H54 (cell line): Measurements from ENCODE around the gene RIOK3.
"Not testable (repeated sequence)": the region's sequence is repeated elsewhere in the genome, so short reads cannot be mapped to it uniquely, and the experiment has no call there.

Experiments used
- DNase-seq: peaks from one replicate; pipeline ENCODE4 v3.0.0; 2011; ENCODE audit warnings: low spot score, mixed read lengths; ENCODE audit not compliant: insufficient read length
- FAIRE-seq: peaks from 3 replicates; lab custom pipeline; 2011; peaks lifted over from hg19 to GRCh38; lab: Jason Lieb, UNC
- POLR2A ChIP-seq: IDR thresholded peaks from 2 replicates; pipeline ENCODE4 v1.6.1; 2011; ENCODE audit warnings: low read depth, mild to moderate bottlenecking, low read length

The RIOK3 gene, protein sequence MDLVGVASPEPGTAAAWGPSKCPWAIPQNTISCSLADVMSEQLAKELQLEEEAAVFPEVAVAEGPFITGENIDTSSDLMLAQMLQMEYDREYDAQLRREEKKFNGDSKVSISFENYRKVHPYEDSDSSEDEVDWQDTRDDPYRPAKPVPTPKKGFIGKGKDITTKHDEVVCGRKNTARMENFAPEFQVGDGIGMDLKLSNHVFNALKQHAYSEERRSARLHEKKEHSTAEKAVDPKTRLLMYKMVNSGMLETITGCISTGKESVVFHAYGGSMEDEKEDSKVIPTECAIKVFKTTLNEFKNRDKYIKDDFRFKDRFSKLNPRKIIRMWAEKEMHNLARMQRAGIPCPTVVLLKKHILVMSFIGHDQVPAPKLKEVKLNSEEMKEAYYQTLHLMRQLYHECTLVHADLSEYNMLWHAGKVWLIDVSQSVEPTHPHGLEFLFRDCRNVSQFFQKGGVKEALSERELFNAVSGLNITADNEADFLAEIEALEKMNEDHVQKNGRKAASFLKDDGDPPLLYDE

DNA sequence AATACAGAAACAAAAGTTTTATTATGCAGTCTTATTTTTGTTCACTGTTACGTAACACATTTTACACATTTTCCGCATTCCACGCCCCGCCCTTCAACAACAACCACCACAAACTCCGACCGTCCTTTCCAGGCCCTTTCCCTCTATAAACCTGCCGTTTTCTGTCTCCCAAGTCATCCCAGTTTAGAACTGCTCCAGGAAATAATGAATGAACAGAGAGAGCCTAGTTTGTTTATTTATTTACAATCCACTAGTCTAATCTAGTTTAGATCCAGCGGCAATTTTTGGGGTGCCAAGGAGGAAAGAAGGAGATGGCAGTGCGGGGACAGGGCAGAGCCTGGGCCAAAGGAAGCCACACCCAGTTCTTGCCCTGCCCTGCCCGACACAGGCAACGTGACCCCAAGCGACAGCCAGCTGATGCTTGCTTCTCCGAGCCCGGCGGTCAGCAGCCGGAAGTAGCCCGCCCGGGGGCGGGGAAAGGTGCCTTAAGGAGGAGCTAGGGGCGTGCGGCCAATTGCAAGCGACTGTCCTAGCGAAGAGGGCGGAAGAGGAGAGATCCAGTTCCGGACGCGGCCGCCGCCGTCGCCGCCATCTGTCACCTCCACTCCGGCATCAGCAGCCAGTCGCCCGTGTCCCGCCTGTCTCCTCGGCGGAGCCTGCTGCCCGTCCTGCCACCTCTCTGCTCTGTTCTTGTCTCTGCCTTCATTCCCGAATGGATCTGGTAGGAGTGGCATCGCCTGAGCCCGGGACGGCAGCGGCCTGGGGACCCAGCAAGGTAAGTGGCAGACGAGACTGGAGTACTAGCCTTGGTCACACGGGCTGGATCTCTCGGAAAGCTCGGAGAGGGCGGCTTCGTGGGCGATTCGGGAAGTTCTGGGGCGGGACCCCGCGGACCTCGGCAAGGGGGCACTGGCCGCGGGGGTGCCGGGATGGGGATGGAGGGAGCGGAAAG, at the start of gene RIOK3:
RIOK3 (plus strand) TSS at position 560 of the 952 bp plus-strand sequence; CDS start at position 713, 153 bp downstream.
- DNase-seq (peak; percentile 72), FAIRE-seq (peak; percentile 84)
- peak; percentile 80 for TF ChIP-seq POLR2A

DNA sequence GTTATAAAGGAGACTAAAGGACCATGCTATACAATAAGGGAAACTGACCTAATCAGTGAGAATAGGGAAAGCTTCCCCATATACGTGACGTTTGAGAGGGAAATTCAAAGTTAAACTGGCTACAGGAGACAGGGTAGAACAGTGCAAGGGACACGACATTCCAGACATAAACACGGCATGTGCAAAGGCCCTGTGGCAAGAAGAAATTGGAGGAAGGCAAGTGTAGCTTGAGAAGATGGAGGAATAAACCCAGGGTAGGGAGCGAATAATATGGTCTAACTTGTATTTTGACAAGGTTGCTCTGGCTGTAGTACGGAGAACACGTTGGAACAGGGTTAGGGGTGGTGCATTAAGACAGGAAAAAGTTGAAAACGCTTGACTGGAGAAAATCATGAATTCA, 49.8 kb upstream of the RIOK3 start:
- FAIRE-seq (no peak), DNase-seq (no peak)
- TF ChIP-seq POLR2A, result no peak

DNA sequence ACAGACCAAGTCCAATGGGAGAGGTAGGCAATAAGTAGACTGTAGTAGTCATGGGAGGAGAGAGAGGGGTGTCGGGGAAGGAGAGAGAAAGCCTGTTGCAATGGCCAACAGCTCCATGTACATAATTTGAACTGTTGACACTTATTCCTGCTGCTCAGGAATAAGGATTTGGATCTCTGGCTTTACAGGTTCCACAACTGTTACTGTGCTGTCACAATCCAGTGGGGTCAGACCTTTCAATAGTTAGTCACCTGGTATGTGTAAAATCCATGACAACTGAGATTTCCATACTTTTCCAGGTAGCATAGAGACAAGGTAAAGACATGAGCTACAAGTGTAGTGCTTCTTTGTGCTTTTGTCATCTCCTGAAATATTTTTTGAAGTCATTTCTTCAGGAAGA, 47.5 kb upstream of the RIOK3 start:
- no peak for TF ChIP-seq POLR2A
- FAIRE-seq (no peak), DNase-seq (no peak)

DNA sequence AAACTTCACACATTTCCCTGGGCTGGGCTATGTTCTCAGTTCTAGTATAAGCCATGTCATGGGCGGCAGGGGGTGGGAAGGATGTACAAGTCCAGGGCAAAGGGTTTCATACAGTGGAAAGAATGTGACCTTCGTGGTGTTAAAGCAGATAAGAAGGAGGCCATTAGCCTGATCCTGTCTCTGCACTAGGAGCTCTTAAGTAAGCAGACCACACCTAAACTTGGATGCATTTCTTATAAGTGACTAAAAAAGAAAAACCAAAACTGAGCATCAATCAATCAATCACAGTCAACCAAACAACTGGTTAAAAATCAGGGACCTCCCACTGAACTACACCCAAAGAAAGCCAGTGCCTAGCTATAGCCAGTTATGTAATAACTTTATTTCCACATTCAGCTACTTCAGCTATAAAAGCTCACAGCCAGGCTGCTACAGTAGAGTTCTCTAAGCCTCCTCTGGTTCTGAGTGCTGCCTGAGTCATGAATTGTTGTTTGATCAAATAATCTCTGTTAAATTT, 46.8 kb upstream of the RIOK3 start:
- FAIRE-seq, result no peak

DNA sequence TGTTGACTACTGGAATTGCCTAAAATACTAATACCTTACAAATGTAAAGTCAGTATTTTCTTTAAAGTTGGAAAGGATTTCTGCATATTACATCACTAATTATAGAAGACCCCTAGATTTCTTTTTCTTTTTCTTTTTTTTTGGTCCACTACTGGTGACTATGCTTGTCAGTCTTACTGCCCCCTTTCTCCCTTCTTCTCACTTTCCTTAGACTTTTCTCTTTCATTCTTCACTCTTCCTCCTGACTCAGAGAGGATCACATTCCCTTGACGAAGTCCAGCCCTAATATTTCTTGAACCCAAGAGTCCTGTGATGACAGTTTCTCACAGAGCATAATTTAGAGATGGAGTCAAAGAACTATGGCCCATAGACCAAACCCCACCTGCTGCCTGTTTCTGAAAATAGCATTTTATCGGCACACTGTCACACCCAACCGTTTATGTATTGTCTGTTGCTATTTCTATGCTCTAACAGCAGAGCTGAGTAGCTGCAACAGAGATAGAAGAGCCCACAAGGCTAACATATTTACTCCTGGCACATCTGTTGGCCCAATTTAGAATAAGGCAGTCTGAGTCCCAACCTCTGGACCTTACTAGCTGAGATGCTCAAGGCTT, 40.6 kb upstream of the RIOK3 start:
- FAIRE-seq, result no peak
- no peak for TF ChIP-seq POLR2A
- no peak for DNase-seq

More for the DNA sequence above, 46.8 kb upstream of the RIOK3 start:
- TF ChIP-seq POLR2A, result no peak
- DNase-seq, result no peak

DNA sequence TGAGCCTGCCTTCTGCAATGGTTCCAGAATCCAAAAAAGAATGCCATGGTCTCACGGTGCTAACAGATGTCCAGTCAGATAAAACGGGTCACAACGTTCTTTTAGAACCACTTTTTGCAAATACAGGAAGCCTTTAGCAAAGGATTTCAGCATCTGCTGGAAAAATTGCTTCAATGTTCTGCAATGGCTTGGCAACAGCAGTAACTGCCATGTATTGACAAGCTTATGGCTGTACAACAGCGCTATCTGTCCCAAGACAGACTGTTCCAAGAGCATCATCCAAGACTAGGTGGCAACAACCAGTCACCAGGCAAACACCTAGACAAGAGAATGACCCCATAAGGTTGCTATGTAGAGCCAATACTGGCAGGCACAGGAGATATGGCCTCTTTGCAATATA, 37.6 kb upstream of the RIOK3 start:
- DNase-seq (no peak), FAIRE-seq (no peak)
- no peak for TF ChIP-seq POLR2A

DNA sequence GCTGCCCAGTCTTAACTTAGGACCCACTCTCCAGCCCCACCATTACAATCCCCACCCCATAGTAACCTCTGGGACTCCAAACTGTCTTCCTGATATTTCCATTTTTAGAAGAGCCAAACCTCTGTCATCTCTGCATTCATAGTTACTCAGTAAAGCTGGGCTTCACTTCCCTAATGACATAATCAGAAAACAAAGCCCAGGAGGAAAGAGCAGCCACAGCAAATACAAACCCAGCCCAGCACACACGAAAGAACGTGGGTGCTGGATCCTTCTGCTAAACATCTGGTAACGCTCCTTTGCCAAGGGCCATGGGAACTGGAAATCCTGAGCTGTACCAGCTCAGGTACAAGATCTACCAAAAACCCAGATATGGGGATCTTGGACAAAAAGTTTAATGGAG, 36.8 kb upstream of the RIOK3 start:
- FAIRE-seq (no peak), DNase-seq (no peak)
- TF ChIP-seq POLR2A, result no peak

DNA sequence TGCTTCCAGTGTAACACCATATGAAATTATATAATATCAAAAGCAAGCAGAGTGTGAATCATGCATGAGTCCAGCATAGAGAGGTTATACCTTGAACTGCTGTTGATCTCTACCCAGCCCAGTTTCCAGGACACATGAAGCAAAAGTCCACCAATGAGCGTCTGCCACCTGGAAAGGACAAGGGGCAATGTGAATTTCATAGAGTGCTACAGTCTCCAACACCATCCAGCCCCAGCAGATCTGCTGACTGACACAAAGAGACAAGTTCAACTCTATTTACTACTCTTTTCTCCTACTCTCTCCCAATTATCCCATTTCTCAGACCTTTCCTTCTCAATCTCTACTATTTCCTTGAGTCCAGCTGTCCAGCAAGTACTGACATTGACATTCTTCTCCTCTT, 31.8 kb upstream of the RIOK3 start:
- no peak for FAIRE-seq
- no peak for DNase-seq
- TF ChIP-seq POLR2A, result no peak

DNA sequence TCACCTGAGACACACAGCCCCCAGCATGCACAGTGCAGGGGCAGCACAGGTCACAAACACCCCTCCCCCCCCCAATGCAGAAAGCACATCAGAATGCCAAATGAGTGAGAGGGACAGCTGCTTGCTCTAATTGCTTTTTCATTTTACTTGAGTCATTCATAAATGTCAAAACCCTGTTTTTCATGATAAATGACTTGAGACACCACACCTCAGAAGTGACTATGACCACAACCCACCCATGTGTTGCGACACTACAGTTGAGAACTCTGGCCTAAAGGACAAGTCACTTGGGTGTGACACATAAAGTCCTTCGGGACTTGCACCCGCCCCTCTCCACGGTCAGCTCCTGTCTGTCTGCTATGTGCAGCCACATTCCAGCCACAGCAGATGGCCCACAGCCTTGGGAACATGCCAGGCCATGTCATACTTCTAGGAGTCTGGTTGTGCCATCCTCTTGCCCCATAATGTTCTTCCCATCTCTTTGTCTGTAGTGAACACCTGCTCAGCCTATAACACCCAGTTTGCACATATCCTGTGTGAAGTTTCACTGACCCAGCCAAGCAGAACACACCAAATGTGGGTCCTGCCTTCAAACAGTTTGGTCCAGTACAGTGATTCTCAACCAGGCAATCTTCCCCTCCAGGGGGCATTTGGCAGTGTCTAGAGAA, 30.2 kb upstream of the RIOK3 start:
- FAIRE-seq (no peak), DNase-seq (peak; percentile 33)
- no peak for TF ChIP-seq POLR2A

DNA sequence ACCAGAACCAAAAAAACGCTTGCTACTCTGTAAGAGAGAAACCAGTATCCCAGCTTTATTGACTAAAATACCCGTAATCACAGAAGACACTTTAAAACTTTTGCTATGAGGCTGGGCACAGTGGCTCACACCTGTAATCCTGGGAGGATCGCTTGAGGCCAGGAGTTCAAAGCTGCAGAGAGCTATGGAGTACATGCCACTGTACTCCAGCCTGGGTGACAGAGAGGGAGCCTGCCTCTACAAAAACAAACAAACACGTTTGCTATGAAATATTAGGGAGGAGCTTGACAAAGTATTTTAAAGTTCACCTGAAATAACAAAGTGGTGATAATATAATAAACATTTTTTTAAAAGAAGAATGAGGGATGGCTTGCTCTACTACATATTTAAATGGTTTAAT, 28.5 kb upstream of the RIOK3 start:
- DNase-seq, result no peak
- TF ChIP-seq POLR2A, result no peak
- FAIRE-seq, result no peak

DNA sequence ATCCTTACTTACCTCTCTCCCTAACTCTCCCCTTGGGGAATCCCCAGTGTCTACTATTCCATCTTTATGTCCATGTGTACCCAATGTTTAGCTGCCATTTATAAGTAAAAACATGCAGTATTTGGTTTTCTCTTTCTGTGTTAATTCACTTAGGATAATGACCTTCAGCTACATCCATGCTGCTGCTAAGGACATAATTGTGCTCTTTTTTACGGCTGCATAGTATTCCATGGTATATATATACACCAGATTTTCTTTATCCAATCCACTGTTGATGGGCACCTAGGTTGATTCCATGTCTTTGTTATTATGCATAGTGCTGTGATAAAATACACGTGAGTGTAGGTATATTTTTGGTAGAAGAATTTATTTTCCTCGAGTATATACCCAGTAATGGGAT, 24.3 kb upstream of the RIOK3 start:
- TF ChIP-seq POLR2A, result no peak
- DNase-seq (no peak), FAIRE-seq (no peak)

DNA sequence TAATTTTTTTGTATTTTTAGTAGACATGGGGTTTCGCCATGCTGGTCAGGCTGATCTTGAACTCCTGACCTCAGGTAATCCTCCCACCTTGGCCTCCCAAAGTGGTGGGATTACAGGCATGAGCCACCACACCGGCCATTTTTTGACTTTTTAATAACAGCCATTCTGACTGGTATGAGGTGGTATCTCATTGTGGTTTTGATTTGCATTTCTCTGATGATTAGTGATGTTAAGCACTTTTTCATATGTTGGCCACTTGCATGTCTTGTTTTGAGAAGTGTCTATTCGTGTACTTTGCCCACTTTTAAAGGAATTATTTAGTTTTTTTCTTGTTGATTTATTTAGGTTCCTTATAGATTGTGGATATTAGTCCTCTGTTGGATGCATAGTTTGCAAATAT, 23.5 kb upstream of the RIOK3 start:
- FAIRE-seq, DNase-seq: not testable (repeated sequence)

DNA sequence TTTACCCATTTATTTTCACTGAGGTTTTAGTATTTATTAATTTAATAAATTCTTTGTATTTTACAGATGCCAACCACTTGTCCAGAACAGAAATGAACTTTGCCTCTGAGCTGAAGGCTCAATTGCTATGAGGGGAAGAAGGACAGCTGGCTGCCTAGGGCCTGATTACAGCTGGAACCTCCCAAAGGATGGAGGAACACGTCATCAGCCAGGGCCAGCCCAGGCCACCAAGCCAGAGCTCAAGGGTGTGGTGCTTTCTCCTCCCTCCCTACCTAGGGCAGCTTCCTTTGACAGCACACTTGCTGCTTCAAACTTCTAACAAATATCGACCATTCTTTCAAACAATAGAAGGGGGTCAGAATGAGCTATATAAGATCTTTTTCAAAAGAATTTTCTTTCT, 19.7 kb upstream of the RIOK3 start:
- FAIRE-seq (no peak), DNase-seq (no peak)

More for the DNA sequence above, 19.7 kb upstream of the RIOK3 start:
- no peak for TF ChIP-seq POLR2A
